DND-41 (cell line): ENCODE measurements around the gene DNHD1.

ENCODE experiments used
- ATAC-seq: fragments of 200-7000 bp; cut with Tn5 transposase; 3 replicates; pipeline ENCODE4 v1.9.1; 2021; ENCODE audit warnings: low read depth; ENCODE audit not compliant: insufficient read depth
- DNase-seq: peaks from one replicate; pipeline ENCODE4 v3.0.0-alpha.2; 2020
- H2AFZ ChIP-seq: 2 replicates; pipeline ENCODE4 v1.6.0; 2012; ENCODE audit warnings: low read depth, low read length
- H3K27ac ChIP-seq: 2 replicates; pipeline ENCODE4 v1.5.1; 2012; ENCODE audit warnings: low read length, inconsistent platforms
- H3K27me3 ChIP-seq: fragments of 200-600 bp; sonication (generic); 2 replicates; pipeline ENCODE4 v1.6.0; 2012; ENCODE audit warnings: low read length, mild to moderate bottlenecking, inconsistent platforms; ENCODE audit not compliant: insufficient read depth, poor library complexity
- H3K36me3 ChIP-seq: 2 replicates; pipeline ENCODE4 v1.5.1; 2012; ENCODE audit warnings: low read length, inconsistent platforms; ENCODE audit not compliant: insufficient read depth
- H3K4me1 ChIP-seq: 2 replicates; pipeline ENCODE4 v1.5.1; 2012; ENCODE audit warnings: mild to moderate bottlenecking, low read length; ENCODE audit not compliant: insufficient read depth
- H3K4me2 ChIP-seq: 2 replicates; pipeline ENCODE4 v1.6.0; 2012; ENCODE audit warnings: mild to moderate bottlenecking, moderate library complexity, low read length, inconsistent platforms; ENCODE audit not compliant: insufficient read depth
- H3K4me3 ChIP-seq, 2 experiments: fragments of 200-600 bp in 1 of 2; shearing (Covaris generic) in 1 of 2; 2 replicates each; pipeline ENCODE4 v1.5.1; 2012 to 2016; ENCODE audit warnings: inconsistent platforms in 2 of 2, low read length in 2 of 2, mild to moderate bottlenecking in 2 of 2, low read depth in 1 of 2, moderate library complexity in 1 of 2
- H3K79me2 ChIP-seq: 2 replicates; pipeline ENCODE4 v1.6.0; 2012; ENCODE audit warnings: low read length, inconsistent platforms; ENCODE audit not compliant: insufficient read depth
- H3K9ac ChIP-seq: 2 replicates; pipeline ENCODE4 v1.6.0; 2012; ENCODE audit warnings: low read depth, mild to moderate bottlenecking, inconsistent platforms, low read length, moderate library complexity
- H3K9me3 ChIP-seq: 2 replicates; pipeline ENCODE4 v1.5.1; 2012; ENCODE audit warnings: low read length, moderate library complexity, mild to moderate bottlenecking, inconsistent platforms; ENCODE audit not compliant: insufficient read depth, severe bottlenecking
- H4K20me1 ChIP-seq: 2 replicates; pipeline ENCODE4 v1.6.0; 2012; ENCODE audit warnings: low read length; ENCODE audit not compliant: insufficient read depth
- EZH2 ChIP-seq: IDR thresholded peaks from 3 replicates; pipeline ENCODE4 v1.6.1; 2012; ENCODE audit warnings: borderline replicate concordance, low read depth, mild to moderate bottlenecking, moderate library complexity, low read length, inconsistent platforms; ENCODE audit not compliant: severe bottlenecking
- TF ChIP-seq, protein P1 (sequence below): IDR thresholded peaks from 2 replicates; pipeline ENCODE4 v1.5.1; 2012; ENCODE audit warnings: borderline replicate concordance, low read length, moderate library complexity, mild to moderate bottlenecking; ENCODE audit not compliant: poor library complexity, severe bottlenecking; ENCODE audit errors: extremely low read depth

The DNHD1 gene

DNA sequence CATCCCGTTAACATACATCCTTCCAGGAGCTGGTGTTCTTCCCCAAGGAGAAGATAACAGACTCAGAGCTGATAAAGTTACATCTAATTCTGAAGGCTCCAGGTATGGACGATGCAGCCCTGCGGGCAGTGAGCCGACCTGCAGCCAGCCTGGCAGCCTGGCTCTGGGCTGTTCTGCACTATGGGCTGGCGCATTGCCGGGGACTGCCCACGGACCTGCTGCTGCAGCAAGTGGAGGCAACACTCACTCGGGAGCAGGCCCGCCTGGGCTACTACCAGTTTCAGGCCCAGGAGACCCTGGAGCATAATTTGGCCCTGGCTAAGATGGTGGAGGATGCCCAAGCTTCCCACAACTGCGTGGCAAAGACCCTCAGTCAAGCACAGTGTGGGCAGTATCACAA is 66.6 kb downstream of the DNHD1 start:
- no peak overlapping the region for H3K4me3 ChIP-seq
- H4K20me1 ChIP-seq: no peaks in the 10 kb centered on the region
- DNase-seq (no peak), ATAC-seq (no peak)
- H3K36me3 ChIP-seq: no peaks in the 10 kb centered on the region
- no peak overlapping the region for H3K4me2 ChIP-seq
- H3K9me3 ChIP-seq: no peaks in the 10 kb centered on the region
- no peak overlapping the region for H3K9ac ChIP-seq
- no peak for TF ChIP-seq EZH2
- TF ChIP-seq, protein P1, sequence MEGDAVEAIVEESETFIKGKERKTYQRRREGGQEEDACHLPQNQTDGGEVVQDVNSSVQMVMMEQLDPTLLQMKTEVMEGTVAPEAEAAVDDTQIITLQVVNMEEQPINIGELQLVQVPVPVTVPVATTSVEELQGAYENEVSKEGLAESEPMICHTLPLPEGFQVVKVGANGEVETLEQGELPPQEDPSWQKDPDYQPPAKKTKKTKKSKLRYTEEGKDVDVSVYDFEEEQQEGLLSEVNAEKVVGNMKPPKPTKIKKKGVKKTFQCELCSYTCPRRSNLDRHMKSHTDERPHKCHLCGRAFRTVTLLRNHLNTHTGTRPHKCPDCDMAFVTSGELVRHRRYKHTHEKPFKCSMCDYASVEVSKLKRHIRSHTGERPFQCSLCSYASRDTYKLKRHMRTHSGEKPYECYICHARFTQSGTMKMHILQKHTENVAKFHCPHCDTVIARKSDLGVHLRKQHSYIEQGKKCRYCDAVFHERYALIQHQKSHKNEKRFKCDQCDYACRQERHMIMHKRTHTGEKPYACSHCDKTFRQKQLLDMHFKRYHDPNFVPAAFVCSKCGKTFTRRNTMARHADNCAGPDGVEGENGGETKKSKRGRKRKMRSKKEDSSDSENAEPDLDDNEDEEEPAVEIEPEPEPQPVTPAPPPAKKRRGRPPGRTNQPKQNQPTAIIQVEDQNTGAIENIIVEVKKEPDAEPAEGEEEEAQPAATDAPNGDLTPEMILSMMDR: no peak
- no peak overlapping the region for H2AFZ ChIP-seq
- H3K4me1 ChIP-seq: no peaks in the 10 kb centered on the region
- H3K27me3 ChIP-seq: no peaks in the 10 kb centered on the region
- no peaks in the 10 kb centered on the region for H3K79me2 ChIP-seq
- no peak overlapping the region for H3K27ac ChIP-seq

DNA sequence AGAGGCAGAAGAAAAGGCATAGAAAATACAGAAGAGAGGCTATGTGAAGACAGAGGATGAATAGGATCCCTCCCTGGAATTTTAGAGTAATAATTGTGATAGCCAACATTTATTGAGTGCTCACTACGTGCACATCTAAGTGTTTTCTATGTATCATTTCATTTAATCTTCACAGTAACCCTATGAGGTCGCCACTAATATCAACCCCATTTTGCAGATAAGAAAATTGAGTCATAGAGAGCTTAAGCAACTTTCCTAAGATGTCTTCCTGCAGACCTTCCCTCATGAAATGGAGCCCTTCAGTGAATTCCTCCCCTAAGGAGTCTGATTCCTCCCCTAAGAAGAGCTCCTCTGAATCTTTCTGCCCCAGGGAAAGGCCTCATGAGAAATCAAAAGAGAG is 68.2 kb downstream of the DNHD1 start:
- H3K27me3 ChIP-seq: no peaks in the 10 kb centered on the region
- no peak overlapping the region for H3K4me3 ChIP-seq
- no peaks in the 10 kb centered on the region for H4K20me1 ChIP-seq
- DNase-seq (no peak), ATAC-seq (no peak)
- TF ChIP-seq, protein P1: no peak
- TF ChIP-seq EZH2: no peak
- H3K36me3 ChIP-seq: no peaks in the 10 kb centered on the region
- no peak overlapping the region for H3K9ac ChIP-seq
- no peak overlapping the region for H3K4me2 ChIP-seq
- H3K9me3 ChIP-seq: no peaks in the 10 kb centered on the region
- no peak overlapping the region for H3K27ac ChIP-seq
- H2AFZ ChIP-seq: no peak overlapping the region
- H3K79me2 ChIP-seq: no peaks in the 10 kb centered on the region
- H3K4me1 ChIP-seq: no peaks in the 10 kb centered on the region

DNA sequence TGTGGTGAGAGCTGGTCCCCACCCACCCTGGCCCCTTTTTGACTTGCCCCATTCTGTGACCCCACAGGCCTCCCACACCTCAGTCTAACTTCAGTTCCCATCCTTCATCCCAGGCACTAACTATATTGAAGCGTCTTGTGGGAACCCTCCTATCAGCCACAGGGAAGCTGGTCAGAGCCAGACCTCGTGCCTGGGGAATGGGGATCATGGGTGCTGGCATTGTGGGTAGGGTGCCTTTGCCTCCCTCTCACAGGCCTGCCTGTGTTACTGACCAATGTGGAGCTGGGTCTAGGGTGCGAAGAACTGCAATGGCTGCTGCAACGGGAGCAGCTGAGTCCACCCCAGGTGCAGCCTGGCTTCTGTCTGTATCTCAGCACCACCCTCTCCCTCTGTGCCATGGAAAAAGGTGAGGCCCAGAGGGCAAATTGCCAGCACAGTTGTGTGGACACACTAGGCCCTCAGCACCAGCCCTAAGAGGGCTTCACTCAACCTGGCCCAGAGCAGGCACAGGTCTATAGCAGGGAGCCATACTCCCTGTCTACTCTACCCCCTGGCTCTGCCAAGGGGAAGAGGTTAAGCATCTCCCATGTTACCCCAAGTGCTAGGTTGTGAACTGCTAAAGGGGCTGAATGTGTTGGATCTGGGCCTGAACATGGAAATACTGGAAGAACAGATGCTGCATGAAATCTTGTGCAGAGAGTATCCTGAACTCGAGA is 69.1 kb downstream of the DNHD1 start:
- H3K36me3 ChIP-seq: no peaks in the 10 kb centered on the region; the same call in 1 of the 2 replicates
- no peak overlapping the region for H3K4me3 ChIP-seq
- H2AFZ ChIP-seq: no peak overlapping the region
- TF ChIP-seq EZH2: no peak
- TF ChIP-seq, protein P1: no peak
- no peaks in the 10 kb centered on the region for H3K4me1 ChIP-seq
- H3K9me3 ChIP-seq: no peaks in the 10 kb centered on the region
- ATAC-seq (no peak), DNase-seq (no peak)
- H4K20me1 ChIP-seq: no peaks in the 10 kb centered on the region
- no peaks in the 10 kb centered on the region for H3K79me2 ChIP-seq
- no peak overlapping the region for H3K27ac ChIP-seq
- no peak overlapping the region for H3K9ac ChIP-seq
- H3K27me3 ChIP-seq: no peaks in the 10 kb centered on the region
- no peak overlapping the region for H3K4me2 ChIP-seq
